NCI-H82 treated with DMSO at 0.1 percent for 48 hours (cell line): ENCODE measurements around the gene SLCO1B1.

Source experiments
- DNase-seq: peaks from one replicate; lab custom pipeline; 2025; ENCODE audit not compliant: unreplicated experiment; lab: John Stamatoyannopoulos, UW

SLCO1B1 gene

GRCh38 chr12:21221072-21221471, 90.1 kb downstream of the SLCO1B1 start:
- no peak for DNase-seq

GRCh38 chr12:21221778-21222177, 90.8 kb downstream of the SLCO1B1 start:
- no peak for DNase-seq

- DNase-seq, result no peak
Observed at GRCh38 chr12:21223930-21224329, 92.9 kb downstream of the SLCO1B1 start.

GRCh38 chr12:21234395-21234794, 103.4 kb downstream of the SLCO1B1 start:
- DNase-seq, result no peak

GRCh38 chr12:21239866-21240265, 108.9 kb downstream of the SLCO1B1 start:
- DNase-seq, result no peak

GRCh38 chr12:21248679-21249078, 117.7 kb downstream of the SLCO1B1 start:
- no peak for DNase-seq

- no peak for DNase-seq
Observed at GRCh38 chr12:21252070-21252469, 121.1 kb downstream of the SLCO1B1 start.

GRCh38 chr12:21257172-21257571, 126.2 kb downstream of the SLCO1B1 start:
- DNase-seq, result no peak

- no peak for DNase-seq
Observed at GRCh38 chr12:21264232-21264631, 133.2 kb downstream of the SLCO1B1 start.

- DNase-seq, result no peak
Observed at GRCh38 chr12:21265932-21266331, 134.9 kb downstream of the SLCO1B1 start.

GRCh38 chr12:21276826-21277225, 145.8 kb downstream of the SLCO1B1 start:
- no peak for DNase-seq
